Transverse colon (tissue), 4 donors: ENCODE measurements around the gene IFNG. TPM values are rescaled to one million over a fixed set of nuclear protein-coding genes. Genes with fewer than 3 reads are reported as not detected.
A peak's percentile ranks its signal among the peaks of the same experiment; 100 is the strongest.
"Not testable (repeated sequence)": the region's sequence is repeated elsewhere in the genome, so short reads cannot be mapped to it uniquely, and the experiment has no call there.

ENCODE experiments used
- DNase-seq: peaks from one replicate; pipeline ENCODE4 v3.0.0-alpha.2; 2019
- H3K27ac ChIP-seq, 4 donors: fragments of 200-600 bp; sonication (generic); 2 replicates each; pipeline ENCODE4 v1.5.1; 2016 to 2018; ENCODE audit warnings: inconsistent platforms in 4 of 4
- H3K27me3 ChIP-seq: fragments of 200-600 bp; sonication (generic); 2 replicates; pipeline ENCODE4 v1.5.1; 2017; ENCODE audit warnings: inconsistent platforms
- H3K36me3 ChIP-seq, 4 donors: fragments of 200-600 bp; sonication (generic); 2 replicates each; pipeline ENCODE4 v1.5.1; 2017 to 2019; ENCODE audit warnings: inconsistent platforms in 4 of 4
- H3K4me1 ChIP-seq, 4 donors: fragments of 200-600 bp; sonication (generic); 2 replicates each; pipeline ENCODE4 v1.5.1; 2017 to 2020; ENCODE audit warnings: inconsistent platforms in 4 of 4
- H3K4me3 ChIP-seq, 4 donors: fragments of 200-600 bp; sonication (generic); 1 replicate in 1 of 4; 2 replicates in 3 of 4; pipeline versions ENCODE4 v1.5.1 to v1.6.1; 2017 to 2019; ENCODE audit warnings: inconsistent platforms in 4 of 4
- H3K9me3 ChIP-seq, 2 donors: fragments of 200-600 bp; sonication (generic); 2 replicates each; pipeline ENCODE4 v1.5.1; 2017 to 2019; ENCODE audit warnings: inconsistent platforms in 2 of 2
- CTCF ChIP-seq, 5 experiments: fragments of 200-600 bp in 3 of 5; fragments of 450-650 bp in 2 of 5; sonication (generic) in 3 of 5; IDR thresholded peaks; 1 replicate in 2 of 5; 2 replicates in 3 of 5; pipeline ENCODE4 v1.5.1; 2016 to 2017; ENCODE audit warnings: antibody characterized with exemption in 5 of 5, inconsistent platforms in 3 of 5, mild to moderate bottlenecking in 2 of 5, moderate library complexity in 1 of 5
- EP300 ChIP-seq: sonication (generic); formaldehyde crosslinking; IDR thresholded peaks from one replicate; pipeline ENCODE4 v1.6.1; 2017; ENCODE audit warnings: antibody characterized with exemption, low read depth
- POLR2A ChIP-seq: fragments of 450-650 bp; IDR thresholded peaks from one replicate; pipeline ENCODE4 v1.6.1; 2016; ENCODE audit warnings: antibody characterized with exemption, mild to moderate bottlenecking, moderate library complexity
- POLR2AphosphoS5 ChIP-seq, 3 donors: sonication (generic); formaldehyde crosslinking; IDR thresholded peaks; one replicate each; pipeline ENCODE4 v1.6.1; 2016; ENCODE audit warnings: antibody characterized with exemption in 3 of 3
- WGBS, 2 donors: methylation state at CpG; one replicate each; pipeline ENCODE4 v1.1.5; 2018; ENCODE audit warnings: low coverage in 1 of 2; 5-methylcytosine and 5-hydroxymethylcytosine counted together
- in situ Hi-C, 4 donors: fragments of 200-750 bp; cut with MboI; loops; one replicate each; pipeline versions ENCODE4 v1.15.0 to v1.15.1; 2017; ENCODE audit warnings: low sequenced_read_pairs in 3 of 4, low pct_ligation_motif_present in 1 of 4, low pct_unique_long_range_greater_than_20kb in 1 of 4
- intact Hi-C: fragments of 100-400 bp; cut with DNase I; formaldehyde crosslinking; loops from one replicate; pipeline ENCODE4 v1.15.1; 2023; ENCODE audit warnings: low total_unique reads
- total RNA-seq, 4 donors: library from RNA; depleted of rRNA; stranded (reverse); fragments of >200 nt; gene quantifications; one replicate each; pipeline ENCODE4 v1.1.0, GENCODE V29; 2016

IFNG gene
- total RNA-seq, 4 donors from 2014 or later = not detected

- in situ Hi-C loops (no loop called here), intact Hi-C loops (no loop called here)
- Histone ChIP-seq H3K27ac (no peak overlapping the region), H3K4me1 (peaks cover 0 to 6% (median 0%) of the 10 kb centered on the region in 4 donors), H3K36me3 (no peaks in the 10 kb centered on the region), H3K9me3 (no peaks in the 10 kb centered on the region), H3K27me3 (no peaks in the 10 kb centered on the region), H3K4me3 (no peak overlapping the region)
- DNase-seq = no peak
- TF ChIP-seq EP300 = no peak
- no peak for TF ChIP-seq POLR2AphosphoS5 (IDR thresholded peaks at IDR 0.05)
- no peak for TF ChIP-seq POLR2A
- no peak for TF ChIP-seq CTCF (IDR thresholded peaks at IDR 0.05)
Measured at GRCh38 chr12:68178184-68178583, 18.6 kb upstream of the IFNG start.

- Histone ChIP-seq H3K27me3 (no peaks in the 10 kb centered on the region), H3K27ac (no peak overlapping the region), H3K4me1 (peaks cover 0 to 6% (median 0%) of the 10 kb centered on the region in 4 donors), H3K36me3 (no peaks in the 10 kb centered on the region), H3K4me3 (no peak overlapping the region), H3K9me3 (no peaks in the 10 kb centered on the region)
- intact Hi-C loops = no loop called here
- in situ Hi-C loops = no loop called here
- 90 to 100% methylated on average over 2 of the region's 2 CpGs for WGBS, 2 donors
- no peak for DNase-seq
- TF ChIP-seq POLR2A (no peak), CTCF (IDR thresholded peaks at IDR 0.05) (no peak), EP300 (no peak), POLR2AphosphoS5 (IDR thresholded peaks at IDR 0.05) (no peak)
Measured at GRCh38 chr12:68177562-68177961, 18.0 kb upstream of the IFNG start.

- Histone ChIP-seq H3K36me3 (no peaks in the 10 kb centered on the region), H3K4me1 (peaks cover 0 to 6% (median 0%) of the 10 kb centered on the region in 4 donors), H3K27ac (no peak overlapping the region), H3K27me3 (no peaks in the 10 kb centered on the region), H3K4me3 (no peak overlapping the region), H3K9me3 (no peaks in the 10 kb centered on the region)
- TF ChIP-seq POLR2AphosphoS5 (IDR thresholded peaks at IDR 0.05) (no peak), CTCF (IDR thresholded peaks at IDR 0.05) (no peak), POLR2A (no peak)
- intact Hi-C loops (no loop called here), in situ Hi-C loops (no loop called here)
- no peak for DNase-seq
Measured at GRCh38 chr12:68176257-68176656, 16.7 kb upstream of the IFNG start.

- no peak for TF ChIP-seq POLR2AphosphoS5 (IDR thresholded peaks at IDR 0.05)
- TF ChIP-seq POLR2A = no peak
- no peak for TF ChIP-seq EP300
- no peak for TF ChIP-seq CTCF (IDR thresholded peaks at IDR 0.05)
- 52 to 90% methylated on average over 2 to 4 of the region's 4 CpGs for WGBS, 2 donors
- Histone ChIP-seq H3K27ac (no peak overlapping the region), H3K4me1 (peaks cover 0 to 6% (median 0%) of the 10 kb centered on the region in 4 donors), H3K4me3 (no peak overlapping the region), H3K9me3 (no peaks in the 10 kb centered on the region), H3K36me3 (no peaks in the 10 kb centered on the region), H3K27me3 (no peaks in the 10 kb centered on the region)
- peak; percentile 7 for DNase-seq
- in situ Hi-C loops = no loop called here
- intact Hi-C loops = no loop called here
Measured at GRCh38 chr12:68175557-68176061, 16.1 kb upstream of the IFNG start.

- WGBS, 2 donors = 93 to 95% methylated on average over 2 to 3 of the region's 3 CpGs
- intact Hi-C loops = not testable (repeated sequence)
Measured at GRCh38 chr12:68174761-68175160, 15.2 kb upstream of the IFNG start.

More at GRCh38 chr12:68174761-68175160, 15.2 kb upstream of the IFNG start:
- H3K36me3 ChIP-seq, DNase-seq, in situ Hi-C loops, H3K9me3 ChIP-seq, H3K4me3 ChIP-seq, H3K27me3 ChIP-seq, H3K27ac ChIP-seq, H3K4me1 ChIP-seq: not testable (repeated sequence)
